ENCODE data around the gene DCAF15. TPM values are rescaled to one million over a fixed set of nuclear protein-coding genes. Genes with fewer than 3 reads are reported as not detected.
A peak's percentile ranks its signal among the peaks of the same experiment; 100 is the strongest.

The DCAF15 gene
- total RNA-seq, 1 experiment from 2014 or later, result 43.0 TPM

DNA sequence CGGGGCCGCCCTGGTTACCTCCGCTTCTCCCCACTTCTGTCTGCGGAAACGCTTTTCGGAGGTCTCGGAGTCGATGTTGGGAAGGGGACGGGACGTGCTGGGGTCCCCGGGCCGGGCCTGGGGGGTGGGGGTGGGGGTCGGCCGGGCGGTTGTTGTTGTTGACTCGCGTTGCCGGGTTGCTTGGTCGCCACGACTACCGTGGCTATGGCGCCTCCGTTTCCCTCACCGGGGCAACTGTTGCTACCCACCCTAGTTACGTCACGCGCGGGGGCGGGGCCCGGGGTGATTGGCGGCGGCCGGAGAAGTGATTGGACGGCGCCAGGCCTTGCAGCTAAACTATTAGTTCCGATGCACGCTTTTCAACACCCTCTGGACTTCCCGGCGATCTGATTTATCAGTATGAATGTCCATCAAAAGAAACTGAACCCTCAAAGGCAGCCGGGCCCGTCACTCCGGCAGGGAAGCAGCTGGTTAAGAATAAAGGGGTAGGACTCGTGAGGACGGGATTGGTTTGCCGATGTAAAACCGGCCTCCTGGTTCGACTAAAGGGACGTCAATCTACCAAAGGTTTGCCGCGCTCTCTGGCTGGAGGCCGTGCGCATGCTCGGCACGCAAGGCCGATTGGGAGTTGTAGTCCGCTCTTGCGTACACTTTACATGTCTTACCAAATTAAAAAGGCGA lies 53.9 kb downstream of the DCAF15 start, which contains the start of gene RFX1:
Gene RFX1, minus strand, starts transcription at position 236 of the 681 bp plus-strand sequence. CDS start 12,477 bp downstream, outside the sequence.
- no peaks in the 10 kb centered on the region for H3K27me3 ChIP-seq (replicated peaks; ENCODE audit: control insufficient read depth, insufficient read depth, low read length)
- intact Hi-C loops (cut with micrococcal nuclease; ENCODE audit: unreplicated experiment), result loop anchor here (1.0 to 5.0 kb wide), 2 partner anchors 28 to 501 kb away; no protein-coding TSS in a partner anchor
- Mint-ChIP-seq H3K4me3 (ENCODE audit: unreplicated experiment) (peak within 1 kb of the TSS; percentile 84), H3K9me3 (ENCODE audit: unreplicated experiment) (no peaks in the 10 kb centered on the region), H3K36me3 (ENCODE audit: insufficient read depth, unreplicated experiment) (peaks cover 25% of the 10 kb centered on the region), H3K27ac (ENCODE audit: unreplicated experiment) (peak within 1 kb of the TSS; percentile 98), H3K4me1 (ENCODE audit: low read depth, unreplicated experiment) (no peaks in the 10 kb centered on the region), H3K27me3 (ENCODE audit: insufficient read depth, unreplicated experiment) (no peaks in the 10 kb centered on the region)
- TF ChIP-seq, protein P1, sequence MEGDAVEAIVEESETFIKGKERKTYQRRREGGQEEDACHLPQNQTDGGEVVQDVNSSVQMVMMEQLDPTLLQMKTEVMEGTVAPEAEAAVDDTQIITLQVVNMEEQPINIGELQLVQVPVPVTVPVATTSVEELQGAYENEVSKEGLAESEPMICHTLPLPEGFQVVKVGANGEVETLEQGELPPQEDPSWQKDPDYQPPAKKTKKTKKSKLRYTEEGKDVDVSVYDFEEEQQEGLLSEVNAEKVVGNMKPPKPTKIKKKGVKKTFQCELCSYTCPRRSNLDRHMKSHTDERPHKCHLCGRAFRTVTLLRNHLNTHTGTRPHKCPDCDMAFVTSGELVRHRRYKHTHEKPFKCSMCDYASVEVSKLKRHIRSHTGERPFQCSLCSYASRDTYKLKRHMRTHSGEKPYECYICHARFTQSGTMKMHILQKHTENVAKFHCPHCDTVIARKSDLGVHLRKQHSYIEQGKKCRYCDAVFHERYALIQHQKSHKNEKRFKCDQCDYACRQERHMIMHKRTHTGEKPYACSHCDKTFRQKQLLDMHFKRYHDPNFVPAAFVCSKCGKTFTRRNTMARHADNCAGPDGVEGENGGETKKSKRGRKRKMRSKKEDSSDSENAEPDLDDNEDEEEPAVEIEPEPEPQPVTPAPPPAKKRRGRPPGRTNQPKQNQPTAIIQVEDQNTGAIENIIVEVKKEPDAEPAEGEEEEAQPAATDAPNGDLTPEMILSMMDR (IDR thresholded peaks at IDR 0.05; ENCODE audit: insufficient read depth in 1 of 2, low read depth in 1 of 2, low read length in 1 of 2, severe bottlenecking in 1 of 2, unreplicated experiment in 1 of 2), result no peak
- H3K4me1 ChIP-seq, result no peaks in the 10 kb centered on the region
- no TSS peak for BruUV-seq (replicated peaks)
- peak; percentile 99 for DNase-seq
- ChIA-PET POLR2A (interaction anchor here (0.5 to 1.4 kb wide), 8 partner anchors 26 to 270 kb away, joined by 3 to 12 read pairs (median 3); partner anchors contain the start of genes ASF1B and IL27RA), CTCF (interaction anchor here (0.6 to 1.1 kb wide), 3 partner anchors 25 to 130 kb away, joined by 3 to 7 read pairs (median 4); partner anchors contain the start of genes ASF1B and IL27RA)
- H3K4me3 ChIP-seq (ENCODE audit: low read depth, low read length), result peak within 1 kb of the TSS; percentile 93
- no peaks in the 10 kb centered on the region for H3K9me3 ChIP-seq
- H3K36me3 ChIP-seq (ENCODE audit: control insufficient read depth, insufficient read depth, low read length), result no peaks in the 10 kb centered on the region

DNA sequence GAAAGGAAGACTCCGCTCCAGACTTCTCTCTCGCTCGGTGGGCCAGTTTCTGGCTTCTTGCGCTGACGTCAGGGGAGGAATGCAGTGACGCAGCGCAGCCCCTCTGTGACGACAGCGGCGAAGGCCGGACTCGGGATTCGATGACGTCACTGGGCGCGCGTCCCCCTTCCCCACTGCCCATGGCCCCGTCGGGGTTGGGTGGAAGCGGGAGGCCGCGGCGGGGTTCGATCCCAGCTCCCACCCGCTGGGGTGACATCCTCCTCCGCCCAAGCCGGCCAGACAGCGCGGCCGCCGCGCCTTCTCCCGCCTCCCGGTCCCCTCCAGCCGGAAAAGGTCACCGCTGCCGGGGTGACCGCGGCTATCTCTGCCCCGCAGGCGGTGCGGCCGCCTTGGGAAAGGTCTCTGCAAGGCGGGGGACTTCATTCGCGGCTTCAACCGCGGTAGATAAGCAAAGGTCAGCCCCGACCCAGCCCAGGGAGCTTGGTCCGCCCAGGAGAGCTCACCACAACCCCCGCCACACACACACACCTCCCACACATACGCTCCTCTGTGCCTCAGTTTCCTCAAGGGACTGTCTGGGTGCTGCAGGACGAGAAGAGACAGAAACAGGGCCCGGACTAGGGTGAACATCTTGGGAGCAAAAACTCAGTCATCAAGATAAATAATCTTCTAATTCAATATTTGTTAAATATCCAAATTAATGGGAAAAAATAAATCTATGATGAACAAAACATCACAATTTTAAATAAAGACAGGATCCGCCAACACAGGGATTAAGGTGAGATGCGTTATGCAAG lies 54.7 kb downstream of the DCAF15 start:
- H3K4me1 Mint-ChIP-seq (ENCODE audit: low read depth, unreplicated experiment), result no peaks in the 10 kb centered on the region
- peak overlapping the region; percentile 84 for H3K4me3 Mint-ChIP-seq (ENCODE audit: unreplicated experiment)
- H3K9me3 ChIP-seq, result no peaks in the 10 kb centered on the region
- no peaks in the 10 kb centered on the region for H3K27me3 Mint-ChIP-seq (ENCODE audit: insufficient read depth, unreplicated experiment)
- peak overlapping the region; percentile 93 for H3K4me3 ChIP-seq (ENCODE audit: low read depth, low read length)
- BruUV-seq (replicated peaks), result TSS peak; percentile 85
- H3K9me3 Mint-ChIP-seq (ENCODE audit: unreplicated experiment), result no peaks in the 10 kb centered on the region
- H3K27ac Mint-ChIP-seq (ENCODE audit: unreplicated experiment), result peak overlapping the region; percentile 98
- no peaks in the 10 kb centered on the region for H3K36me3 ChIP-seq (ENCODE audit: control insufficient read depth, insufficient read depth, low read length)
- POLR2A ChIA-PET, result interaction anchor here (0.5 to 1.4 kb wide), 6 partner anchors 25 to 129 kb away, joined by 3 to 12 read pairs (median 3); partner anchors contain the start of genes ASF1B and IL27RA
- no peaks in the 10 kb centered on the region for H3K27me3 ChIP-seq (replicated peaks; ENCODE audit: control insufficient read depth, insufficient read depth, low read length)
- H3K4me1 ChIP-seq, result no peaks in the 10 kb centered on the region
- TF ChIP-seq, protein P1 (IDR thresholded peaks at IDR 0.05; ENCODE audit: insufficient read depth in 1 of 2, low read depth in 1 of 2, low read length in 1 of 2, severe bottlenecking in 1 of 2, unreplicated experiment in 1 of 2), result no peak
- peaks cover 25% of the 10 kb centered on the region for H3K36me3 Mint-ChIP-seq (ENCODE audit: insufficient read depth, unreplicated experiment)
- CTCF ChIA-PET, result interaction anchor here (0.7 to 1.1 kb wide), 2 partner anchors 25 to 130 kb away, joined by 4 to 7 read pairs; partner anchors contain the start of genes ASF1B and IL27RA
- intact Hi-C loops (cut with micrococcal nuclease; ENCODE audit: unreplicated experiment), result loop anchor here (1.0 to 5.0 kb wide), 2 partner anchors 29 to 500 kb away; no protein-coding TSS in a partner anchor
- DNase-seq, result peak in 1 of 2 experiments; percentile 90

Other genes starting within 250 kb of the DCAF15 start
- 23.3 and 25.7 TPM in 2 replicates for gene MRI1, start 188.0 kb upstream of the DCAF15 start, total RNA-seq (2022)
- gene C19orf53, start 178.1 kb upstream of the DCAF15 start, total RNA-seq (2022), result 107 and 113 TPM in 2 replicates
- gene ZSWIM4, start 157.1 kb upstream of the DCAF15 start, total RNA-seq (2022), result 4.0 and 5.7 TPM in 2 replicates
- gene NANOS3, start 75.4 kb upstream of the DCAF15 start, total RNA-seq (2022), result not detected in 2 replicates
- gene BRME1, start 46.4 kb upstream of the DCAF15 start, total RNA-seq (2022), result 17.3 and 17.4 TPM in 2 replicates
- gene CC2D1A, start 46.3 kb upstream of the DCAF15 start, total RNA-seq (2022), result 48.2 and 49.4 TPM in 2 replicates
- gene PODNL1, start 14.1 kb upstream of the DCAF15 start, total RNA-seq (2022), result 0.72 TPM in 1 of 2 replicates, not detected in the other
- gene RFX1, start 53.8 kb downstream of the DCAF15 start, total RNA-seq (2022), result 11.5 and 13.4 TPM in 2 replicates
- gene RLN3, start 75.6 kb downstream of the DCAF15 start, total RNA-seq (2022), result not detected in 2 replicates
- gene IL27RA, start 79.3 kb downstream of the DCAF15 start, total RNA-seq (2022), result 4.7 and 5.6 TPM in 2 replicates
- gene PALM3, start 109.6 kb downstream of the DCAF15 start, total RNA-seq (2022), result 25.9 TPM in 2 replicates
- gene MISP3, start 120.3 kb downstream of the DCAF15 start, total RNA-seq (2022), result 5.2 TPM in 2 replicates
- gene C19orf67, start 133.3 kb downstream of the DCAF15 start, total RNA-seq (2022), result not detected in 2 replicates
- 38.3 and 47.1 TPM in 2 replicates for gene SAMD1, start 138.2 kb downstream of the DCAF15 start, total RNA-seq (2022)
- gene PRKACA, start 165.3 kb downstream of the DCAF15 start, total RNA-seq (2022), result 46.4 and 51.9 TPM in 2 replicates
- 37.7 and 40.2 TPM in 2 replicates for gene ASF1B, start 184.1 kb downstream of the DCAF15 start, total RNA-seq (2022)

Measured in Caco-2 (cell line).